Ishikawa (cell line): ENCODE results near the gene CCDC8.

Experiments used
- EP300 ChIP-seq: IDR thresholded peaks from 2 replicates; pipeline ENCODE4 v1.6.1; 2012; ENCODE audit warnings: borderline replicate concordance
- TEAD4 ChIP-seq: IDR thresholded peaks from 2 replicates; pipeline ENCODE4 v1.6.1; 2012
- YY1 ChIP-seq: IDR thresholded peaks from 2 replicates; pipeline ENCODE4 v1.6.1; 2012; ENCODE audit warnings: low read depth
- TF ChIP-seq, protein P1 (sequence below): IDR thresholded peaks from 2 replicates; pipeline ENCODE4 v1.6.1; 2012
- TF ChIP-seq, protein P2 (sequence below): IDR thresholded peaks from 2 replicates; pipeline ENCODE4 v1.6.1; 2012; ENCODE audit warnings: low read depth, mild to moderate bottlenecking

DNA sequence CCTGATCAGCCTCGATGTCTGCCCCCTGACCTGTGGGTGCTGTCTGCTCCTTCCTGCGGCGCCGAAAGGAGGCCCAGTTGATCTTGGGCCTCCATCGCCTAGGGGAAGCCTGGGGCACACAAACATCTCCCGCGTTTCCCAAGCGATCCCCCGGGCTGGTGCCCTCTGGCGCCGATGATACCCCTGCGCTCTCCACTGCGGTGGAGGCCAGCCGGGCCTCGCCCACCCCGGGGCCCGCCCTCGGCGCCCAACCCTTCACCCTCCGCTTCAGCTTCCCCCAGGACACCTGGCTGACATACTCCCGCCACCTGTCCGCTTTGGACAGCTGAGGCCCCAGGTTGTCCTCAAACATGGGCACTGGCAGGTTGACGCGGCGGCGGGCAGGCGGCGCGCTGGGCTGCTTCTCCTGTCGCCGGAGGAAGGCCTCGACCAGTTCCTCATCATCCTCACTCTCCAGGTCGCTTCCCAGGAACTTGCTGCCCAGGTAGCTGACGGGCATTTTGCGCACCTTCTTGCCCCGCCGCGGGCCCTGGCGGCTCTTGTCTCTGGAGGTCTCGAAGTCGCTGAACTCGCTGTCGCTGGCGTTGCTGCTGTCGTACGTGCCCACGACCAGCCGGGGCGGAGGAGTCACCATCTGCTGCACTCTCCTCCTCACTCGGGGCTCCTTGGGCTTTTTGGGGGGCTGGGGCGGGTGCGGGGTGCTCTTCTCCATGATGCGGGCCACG is 1.3 kb downstream of the CCDC8 start:
- TF ChIP-seq EP300 (no peak), YY1 (no peak), TEAD4 (no peak)
- TF ChIP-seq, protein P1, sequence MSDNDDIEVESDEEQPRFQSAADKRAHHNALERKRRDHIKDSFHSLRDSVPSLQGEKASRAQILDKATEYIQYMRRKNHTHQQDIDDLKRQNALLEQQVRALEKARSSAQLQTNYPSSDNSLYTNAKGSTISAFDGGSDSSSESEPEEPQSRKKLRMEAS, result no peak
- TF ChIP-seq, protein P2, sequence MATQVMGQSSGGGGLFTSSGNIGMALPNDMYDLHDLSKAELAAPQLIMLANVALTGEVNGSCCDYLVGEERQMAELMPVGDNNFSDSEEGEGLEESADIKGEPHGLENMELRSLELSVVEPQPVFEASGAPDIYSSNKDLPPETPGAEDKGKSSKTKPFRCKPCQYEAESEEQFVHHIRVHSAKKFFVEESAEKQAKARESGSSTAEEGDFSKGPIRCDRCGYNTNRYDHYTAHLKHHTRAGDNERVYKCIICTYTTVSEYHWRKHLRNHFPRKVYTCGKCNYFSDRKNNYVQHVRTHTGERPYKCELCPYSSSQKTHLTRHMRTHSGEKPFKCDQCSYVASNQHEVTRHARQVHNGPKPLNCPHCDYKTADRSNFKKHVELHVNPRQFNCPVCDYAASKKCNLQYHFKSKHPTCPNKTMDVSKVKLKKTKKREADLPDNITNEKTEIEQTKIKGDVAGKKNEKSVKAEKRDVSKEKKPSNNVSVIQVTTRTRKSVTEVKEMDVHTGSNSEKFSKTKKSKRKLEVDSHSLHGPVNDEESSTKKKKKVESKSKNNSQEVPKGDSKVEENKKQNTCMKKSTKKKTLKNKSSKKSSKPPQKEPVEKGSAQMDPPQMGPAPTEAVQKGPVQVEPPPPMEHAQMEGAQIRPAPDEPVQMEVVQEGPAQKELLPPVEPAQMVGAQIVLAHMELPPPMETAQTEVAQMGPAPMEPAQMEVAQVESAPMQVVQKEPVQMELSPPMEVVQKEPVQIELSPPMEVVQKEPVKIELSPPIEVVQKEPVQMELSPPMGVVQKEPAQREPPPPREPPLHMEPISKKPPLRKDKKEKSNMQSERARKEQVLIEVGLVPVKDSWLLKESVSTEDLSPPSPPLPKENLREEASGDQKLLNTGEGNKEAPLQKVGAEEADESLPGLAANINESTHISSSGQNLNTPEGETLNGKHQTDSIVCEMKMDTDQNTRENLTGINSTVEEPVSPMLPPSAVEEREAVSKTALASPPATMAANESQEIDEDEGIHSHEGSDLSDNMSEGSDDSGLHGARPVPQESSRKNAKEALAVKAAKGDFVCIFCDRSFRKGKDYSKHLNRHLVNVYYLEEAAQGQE, result no peak
